ENCODE results near the gene RAMAC.

RAMAC gene

GRCh38 chr15:83039206-83039605 is 53.2 kb downstream of the RAMAC start:
- DNase-seq (ENCODE audit: extremely low read depth, low read depth): no peak
- TF ChIP-seq, protein P1, sequence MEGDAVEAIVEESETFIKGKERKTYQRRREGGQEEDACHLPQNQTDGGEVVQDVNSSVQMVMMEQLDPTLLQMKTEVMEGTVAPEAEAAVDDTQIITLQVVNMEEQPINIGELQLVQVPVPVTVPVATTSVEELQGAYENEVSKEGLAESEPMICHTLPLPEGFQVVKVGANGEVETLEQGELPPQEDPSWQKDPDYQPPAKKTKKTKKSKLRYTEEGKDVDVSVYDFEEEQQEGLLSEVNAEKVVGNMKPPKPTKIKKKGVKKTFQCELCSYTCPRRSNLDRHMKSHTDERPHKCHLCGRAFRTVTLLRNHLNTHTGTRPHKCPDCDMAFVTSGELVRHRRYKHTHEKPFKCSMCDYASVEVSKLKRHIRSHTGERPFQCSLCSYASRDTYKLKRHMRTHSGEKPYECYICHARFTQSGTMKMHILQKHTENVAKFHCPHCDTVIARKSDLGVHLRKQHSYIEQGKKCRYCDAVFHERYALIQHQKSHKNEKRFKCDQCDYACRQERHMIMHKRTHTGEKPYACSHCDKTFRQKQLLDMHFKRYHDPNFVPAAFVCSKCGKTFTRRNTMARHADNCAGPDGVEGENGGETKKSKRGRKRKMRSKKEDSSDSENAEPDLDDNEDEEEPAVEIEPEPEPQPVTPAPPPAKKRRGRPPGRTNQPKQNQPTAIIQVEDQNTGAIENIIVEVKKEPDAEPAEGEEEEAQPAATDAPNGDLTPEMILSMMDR (IDR thresholded peaks at IDR 0.05; ENCODE audit: low read depth, low read length): no peak
